OCI-LY7 (cell line): Measurements from ENCODE around the gene BRD8. TPM values are rescaled to one million over a fixed set of nuclear protein-coding genes. Genes with fewer than 3 reads are reported as not detected.

Source experiments
- BruUV-seq: library from RNA; stranded (reverse); fragments of 400-500 nt; replicated peaks from 2 replicates; lab custom pipeline; 2021; lab: Mats Ljungman, UMichigan
- CTCF ChIA-PET: fragments of 300-600 bp; sonication (Branson Sonifier 250); formaldehyde crosslinking; loops from one replicate; lab custom pipeline; 2022; ENCODE audit warnings: antibody characterized with exemption; ENCODE audit not compliant: unreplicated experiment; lab: Charles Lee
- POLR2A ChIA-PET: fragments of 300-600 bp; sonication (Branson Sonifier 250); formaldehyde crosslinking; loops from one replicate; lab custom pipeline; 2022; ENCODE audit warnings: antibody characterized with exemption; lab: Charles Lee
- DNase-seq: peaks from one replicate; pipeline ENCODE4 v3.0.0-alpha.2; 2015; ENCODE audit warnings: low spot score
- H2AFZ ChIP-seq: fragments of 200-600 bp; sonication (generic), shearing (Covaris generic); 2 replicates; pipeline ENCODE4 v1.6.1; 2014; ENCODE audit warnings: mild to moderate bottlenecking, antibody characterized with exemption, low read length, moderate library complexity
- H3K27ac ChIP-seq: fragments of 200-600 bp; sonication (generic); 2 replicates; pipeline ENCODE4 v1.5.1; 2014; ENCODE audit warnings: mixed run types, low read depth, mild to moderate bottlenecking, moderate library complexity, low read length, inconsistent platforms; ENCODE audit not compliant: poor library complexity, severe bottlenecking
- H3K36me3 ChIP-seq: fragments of 200-600 bp; sonication (generic); 2 replicates; pipeline ENCODE4 v1.6.1; 2014; ENCODE audit warnings: mild to moderate bottlenecking, antibody characterized with exemption, low read length, moderate library complexity, mixed read lengths; ENCODE audit not compliant: insufficient read depth
- H3K4me1 ChIP-seq: fragments of 200-600 bp; sonication (generic); 2 replicates; pipeline ENCODE4 v1.5.1; 2014; ENCODE audit warnings: mild to moderate bottlenecking, low read length; ENCODE audit not compliant: insufficient read depth, poor library complexity, severe bottlenecking
- H3K4me2 ChIP-seq: fragments of 200-600 bp; sonication (generic); 2 replicates; pipeline ENCODE4 v1.6.1; 2014; ENCODE audit warnings: mild to moderate bottlenecking, low read length
- H3K4me3 ChIP-seq: fragments of 200-600 bp; sonication (generic); 2 replicates; pipeline ENCODE4 v1.5.1; 2014; ENCODE audit warnings: mild to moderate bottlenecking, low read depth, low read length; ENCODE audit not compliant: poor library complexity, severe bottlenecking
- H3K79me2 ChIP-seq: fragments of 200-600 bp; sonication (generic); 2 replicates; pipeline ENCODE4 v1.6.1; 2016; ENCODE audit warnings: low read depth, mild to moderate bottlenecking, low read length, moderate library complexity, mixed read lengths; ENCODE audit not compliant: insufficient read depth
- H3K9me2 ChIP-seq: fragments of 200-600 bp; sonication (generic); 2 replicates; pipeline ENCODE4 v1.6.1; 2016; ENCODE audit warnings: mild to moderate bottlenecking, low read length, mixed read lengths; ENCODE audit not compliant: insufficient read depth
- H3K9me3 ChIP-seq: fragments of 200-600 bp; sonication (generic); 2 replicates; pipeline ENCODE4 v1.6.1; 2014; ENCODE audit warnings: mild to moderate bottlenecking, mixed run types, low read length, mixed read lengths
- H4K20me1 ChIP-seq: fragments of 200-600 bp; sonication (generic); 2 replicates; pipeline ENCODE4 v1.6.1; 2014; ENCODE audit warnings: mild to moderate bottlenecking, antibody characterized with exemption, low read length, moderate library complexity, mixed read lengths; ENCODE audit not compliant: insufficient read depth
- EZH2phosphoT487 ChIP-seq: fragments of 200-600 bp; sonication (generic); IDR thresholded peaks from 2 replicates; pipeline ENCODE4 v1.6.1; 2018; ENCODE audit warnings: low read depth, borderline replicate concordance, mild to moderate bottlenecking, mixed run types, antibody characterized with exemption, low read length, moderate library complexity, mixed read lengths
- intact Hi-C: fragments of 100-400 bp; cut with micrococcal nuclease; formaldehyde crosslinking; loops from one replicate; pipeline ENCODE4 v1.10.0; 2022; ENCODE audit not compliant: unreplicated experiment
- total RNA-seq, 2 experiments: library from RNA; depleted of rRNA in 1 of 2; stranded (reverse); fragments of >200 nt in 1 of 2; shearing (Covaris generic) in 1 of 2; gene quantifications; 2 replicates each; pipeline ENCODE4 v1.2.3, GENCODE V29; 2014 to 2022
- TF ChIP-seq, protein P1 (sequence below): fragments of 200-600 bp; sonication (generic); conservative IDR thresholded peaks from 2 replicates; pipeline ENCODE4 v1.5.1; 2014; ENCODE audit warnings: mild to moderate bottlenecking, antibody characterized with exemption, low read length, moderate library complexity, mixed read lengths

The BRD8 gene
- total RNA-seq, 2 experiments from 2014 or later = 71.7 to 92.7 TPM

DNA sequence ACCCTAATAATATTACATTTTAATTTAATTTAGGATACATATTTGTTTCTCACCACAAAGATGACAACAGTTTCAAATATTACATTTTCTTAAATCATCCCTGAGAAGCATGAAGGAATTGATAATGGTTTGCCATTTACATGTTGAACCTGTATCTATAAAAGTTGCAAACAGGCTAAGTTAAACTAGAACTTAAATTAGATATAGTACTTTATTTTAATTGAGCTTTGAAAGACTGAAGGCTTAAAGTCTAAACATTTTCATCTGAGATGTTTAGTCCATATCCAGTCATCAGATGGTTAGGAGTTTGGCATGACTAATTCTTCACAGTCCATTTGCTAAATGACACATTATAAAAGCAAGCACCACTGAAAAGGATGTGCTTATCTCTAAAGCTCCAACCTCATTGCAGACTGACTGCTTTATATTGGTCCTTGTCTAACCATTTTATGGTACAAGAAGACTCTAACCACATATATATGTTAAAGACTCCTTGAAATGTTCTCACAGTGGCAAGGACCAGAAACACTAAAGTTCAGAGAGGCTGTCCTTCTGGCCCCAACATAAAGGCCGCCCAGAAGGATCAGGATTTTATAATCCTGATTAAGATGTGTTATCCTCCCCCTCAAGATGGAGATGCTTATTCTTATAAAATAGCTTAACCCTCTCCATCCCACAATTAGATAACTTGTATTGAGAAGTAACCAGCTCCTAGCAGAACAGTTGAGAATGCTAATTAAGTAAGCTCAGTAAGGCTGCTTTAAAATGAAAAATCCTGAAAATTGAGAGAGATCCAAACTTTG lies 68.8 kb downstream of the BRD8 start:
- no peak for DNase-seq
- Histone ChIP-seq H3K4me1 (no peaks in the 10 kb centered on the region), H3K9me3 (no peaks in the 10 kb centered on the region), H3K4me3 (no peak overlapping the region), H2AFZ (no peak overlapping the region), H3K4me2 (no peak overlapping the region), H3K79me2 (no peaks in the 10 kb centered on the region), H3K9me2 (no peaks in the 10 kb centered on the region), H3K27ac (no peak overlapping the region), H3K36me3 (no peaks in the 10 kb centered on the region), H4K20me1 (no peaks in the 10 kb centered on the region)
- BruUV-seq = no TSS peak
- CTCF ChIA-PET = no interaction called here
- no peak for TF ChIP-seq EZH2phosphoT487
- TF ChIP-seq, protein P1, sequence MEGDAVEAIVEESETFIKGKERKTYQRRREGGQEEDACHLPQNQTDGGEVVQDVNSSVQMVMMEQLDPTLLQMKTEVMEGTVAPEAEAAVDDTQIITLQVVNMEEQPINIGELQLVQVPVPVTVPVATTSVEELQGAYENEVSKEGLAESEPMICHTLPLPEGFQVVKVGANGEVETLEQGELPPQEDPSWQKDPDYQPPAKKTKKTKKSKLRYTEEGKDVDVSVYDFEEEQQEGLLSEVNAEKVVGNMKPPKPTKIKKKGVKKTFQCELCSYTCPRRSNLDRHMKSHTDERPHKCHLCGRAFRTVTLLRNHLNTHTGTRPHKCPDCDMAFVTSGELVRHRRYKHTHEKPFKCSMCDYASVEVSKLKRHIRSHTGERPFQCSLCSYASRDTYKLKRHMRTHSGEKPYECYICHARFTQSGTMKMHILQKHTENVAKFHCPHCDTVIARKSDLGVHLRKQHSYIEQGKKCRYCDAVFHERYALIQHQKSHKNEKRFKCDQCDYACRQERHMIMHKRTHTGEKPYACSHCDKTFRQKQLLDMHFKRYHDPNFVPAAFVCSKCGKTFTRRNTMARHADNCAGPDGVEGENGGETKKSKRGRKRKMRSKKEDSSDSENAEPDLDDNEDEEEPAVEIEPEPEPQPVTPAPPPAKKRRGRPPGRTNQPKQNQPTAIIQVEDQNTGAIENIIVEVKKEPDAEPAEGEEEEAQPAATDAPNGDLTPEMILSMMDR = no peak
- POLR2A ChIA-PET = interaction anchor here (1.0 kb wide), 1 partner anchor 12 kb away, joined by 3 read pairs; no protein-coding TSS in a partner anchor
- intact Hi-C loops = no loop called here

DNA sequence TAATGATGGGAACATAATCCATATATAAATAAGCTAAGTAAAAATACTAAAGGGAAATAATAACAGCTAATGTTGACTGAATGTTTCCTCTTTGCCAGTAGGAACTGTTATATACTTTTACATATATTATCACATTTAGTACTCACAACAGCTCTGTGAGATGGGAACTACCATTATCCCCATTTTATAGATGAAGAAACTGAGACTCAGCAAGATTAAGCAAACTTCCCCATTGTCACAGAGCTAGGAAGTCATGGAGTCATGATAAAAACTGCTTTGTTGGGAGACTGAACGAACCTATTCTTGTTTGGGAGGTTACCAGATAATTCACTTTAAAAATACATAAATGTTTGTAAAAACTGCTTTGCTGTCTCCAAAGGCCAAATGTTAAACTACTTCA lies 71.2 kb downstream of the BRD8 start:
- H3K4me2 ChIP-seq = no peak overlapping the region
- POLR2A ChIA-PET = interaction anchor here (0.7 to 1.6 kb wide), 3 partner anchors 17 to 1754 kb away, joined by 3 to 4 read pairs (median 4); no protein-coding TSS in a partner anchor
- H3K9me2 ChIP-seq = no peaks in the 10 kb centered on the region
- H3K4me3 ChIP-seq = no peak overlapping the region
- H3K9me3 ChIP-seq = no peaks in the 10 kb centered on the region
- peaks cover 11% of the 10 kb centered on the region for H3K4me1 ChIP-seq
- BruUV-seq = no TSS peak
- no peak overlapping the region for H2AFZ ChIP-seq
- H3K27ac ChIP-seq = no peak overlapping the region
- H3K79me2 ChIP-seq = no peaks in the 10 kb centered on the region
- CTCF ChIA-PET = no interaction called here
- intact Hi-C loops = no loop called here
- DNase-seq = no peak
- TF ChIP-seq, protein P1 = no peak
- TF ChIP-seq EZH2phosphoT487 = no peak
- H4K20me1 ChIP-seq = no peaks in the 10 kb centered on the region
- no peaks in the 10 kb centered on the region for H3K36me3 ChIP-seq

DNA sequence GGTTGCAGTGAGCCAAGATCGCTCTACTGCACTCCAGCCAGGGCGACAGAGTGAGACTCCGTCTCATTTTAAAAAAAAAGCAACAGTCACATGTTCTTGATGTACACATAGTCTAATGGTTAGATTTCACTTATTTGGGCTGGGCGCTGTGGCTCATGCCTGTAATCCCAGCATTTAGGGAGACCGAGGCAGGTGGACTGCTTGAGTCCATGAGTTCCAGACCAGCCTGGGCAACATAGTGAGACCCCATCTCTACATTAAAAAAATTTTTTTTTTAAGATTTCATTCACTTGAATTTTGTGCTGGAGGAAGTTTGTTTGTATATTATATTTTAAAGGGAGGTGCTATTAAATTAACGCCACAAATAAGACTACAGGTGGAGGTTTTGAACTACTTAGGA lies 72.7 kb downstream of the BRD8 start:
- Histone ChIP-seq H3K4me3 (no peak overlapping the region), H3K9me2 (no peaks in the 10 kb centered on the region), H3K27ac (no peak overlapping the region), H3K4me1 (peaks cover 11% of the 10 kb centered on the region), H3K36me3 (no peaks in the 10 kb centered on the region), H4K20me1 (no peaks in the 10 kb centered on the region), H3K4me2 (no peak overlapping the region), H3K79me2 (no peaks in the 10 kb centered on the region), H3K9me3 (no peaks in the 10 kb centered on the region), H2AFZ (no peak overlapping the region)
- no peak for TF ChIP-seq EZH2phosphoT487
- TF ChIP-seq, protein P1 = no peak
- BruUV-seq = no TSS peak
- CTCF ChIA-PET = no interaction called here
- DNase-seq = no peak
- POLR2A ChIA-PET = interaction anchor here (0.6 kb wide), 1 partner anchor 27 kb away, joined by 4 read pairs; no protein-coding TSS in a partner anchor
- intact Hi-C loops = no loop called here
